ENCODE measurements around the gene DNAI1. TPM values are rescaled to one million over a fixed set of nuclear protein-coding genes. Genes with fewer than 3 reads are reported as not detected.
A peak's percentile ranks its signal among the peaks of the same experiment; 100 is the strongest.
"Not testable (repeated sequence)": the region's sequence is repeated elsewhere in the genome, so short reads cannot be mapped to it uniquely, and the experiment has no call there.

DNAI1 gene
- total RNA-seq = not detected
- long read RNA-seq = 0 reads

GRCh38 chr9:34458013-34458958, at the start of gene DNAI1, which contains the start of gene FAM219A:
TSS of gene DNAI1 (plus strand) at chr9:34458805. CDS start at chr9:34459006, 201 bp downstream.
TSS of gene FAM219A (minus strand) at chr9:34458570. CDS start at chr9:34458263, 307 bp downstream.
- intact Hi-C loops (cut with DNase I) = loop anchor here (1.0 kb wide), 1 partner anchor 42 kb away; no protein-coding TSS in a partner anchor

GRCh38 chr9:34409154-34409553, 49.5 kb upstream of the DNAI1 start:
- DNase-seq (ENCODE audit: missing footprints) (no peak), ATAC-seq (no peak)
- intact Hi-C loops (cut with DNase I) = loop anchor here (10.0 kb wide), 1 partner anchor 186 kb away; no protein-coding TSS in a partner anchor

More at GRCh38 chr9:34458013-34458958, at the start of gene DNAI1, which contains the start of gene FAM219A:
- ATAC-seq = peak; percentile 98
- peak; percentile 99 for DNase-seq (ENCODE audit: missing footprints)

GRCh38 chr9:34412336-34412735, 46.3 kb upstream of the DNAI1 start:
- ATAC-seq = no peak
- intact Hi-C loops (cut with DNase I) = no loop called here
- no peak for DNase-seq (ENCODE audit: missing footprints)

- ATAC-seq = no peak
- no peak for DNase-seq (ENCODE audit: missing footprints)
- intact Hi-C loops (cut with DNase I) = no loop called here
Observed at GRCh38 chr9:34413231-34413852, 45.3 kb upstream of the DNAI1 start.

GRCh38 chr9:34417734-34418133, 40.9 kb upstream of the DNAI1 start:
- DNase-seq (ENCODE audit: missing footprints) (no peak), ATAC-seq (no peak)
- intact Hi-C loops (cut with DNase I) = no loop called here

- DNase-seq (ENCODE audit: missing footprints) = no peak
- intact Hi-C loops (cut with DNase I) = no loop called here
- ATAC-seq = no peak
Observed at GRCh38 chr9:34419716-34420504, 38.7 kb upstream of the DNAI1 start.

GRCh38 chr9:34426347-34427074, 32.1 kb upstream of the DNAI1 start:
- no peak for DNase-seq (ENCODE audit: missing footprints)
- no peak for ATAC-seq
- intact Hi-C loops (cut with DNase I) = no loop called here

GRCh38 chr9:34428325-34428958, 30.2 kb upstream of the DNAI1 start:
- intact Hi-C loops (cut with DNase I) = no loop called here
- DNase-seq (ENCODE audit: missing footprints) (no peak), ATAC-seq (no peak)

GRCh38 chr9:34430843-34431437, 27.7 kb upstream of the DNAI1 start:
- DNase-seq (ENCODE audit: missing footprints) = peak; percentile 86
- ATAC-seq = peak; percentile 93
- intact Hi-C loops (cut with DNase I) = no loop called here

GRCh38 chr9:34431667-34432066, 26.9 kb upstream of the DNAI1 start:
- intact Hi-C loops (cut with DNase I) = no loop called here
- DNase-seq (ENCODE audit: missing footprints) (no peak), ATAC-seq (no peak)

GRCh38 chr9:34437006-34437925, 21.3 kb upstream of the DNAI1 start:
- DNase-seq (ENCODE audit: missing footprints) = no peak
- intact Hi-C loops (cut with DNase I) = loop anchor here (1.0 to 5.0 kb wide), 4 partner anchors 20 to 110 kb away; no protein-coding TSS in a partner anchor
- peak; percentile 73 for ATAC-seq

GRCh38 chr9:34437926-34438307, 20.7 kb upstream of the DNAI1 start:
- ATAC-seq; DNase-seq (ENCODE audit: missing footprints): not testable (repeated sequence)
- intact Hi-C loops (cut with DNase I) = loop anchor here (1.0 to 5.0 kb wide), 4 partner anchors 19 to 109 kb away; no protein-coding TSS in a partner anchor

- intact Hi-C loops (cut with DNase I) = loop anchor here (5.0 kb wide), 2 partner anchors 36 to 109 kb away; no protein-coding TSS in a partner anchor
- DNase-seq (ENCODE audit: missing footprints); ATAC-seq: not testable (repeated sequence)
Observed at GRCh38 chr9:34438465-34438864, 20.1 kb upstream of the DNAI1 start.

- DNase-seq (ENCODE audit: missing footprints) (no peak), ATAC-seq (no peak)
- intact Hi-C loops (cut with DNase I) = no loop called here
Observed at GRCh38 chr9:34440017-34440416, 18.6 kb upstream of the DNAI1 start.

- intact Hi-C loops (cut with DNase I) = no loop called here
- no peak for ATAC-seq
Observed at GRCh38 chr9:34442770-34443169, 15.8 kb upstream of the DNAI1 start.

GRCh38 chr9:34443533-34443932, 15.1 kb upstream of the DNAI1 start:
- ATAC-seq = no peak
- DNase-seq (ENCODE audit: missing footprints) = no peak
- intact Hi-C loops (cut with DNase I) = no loop called here

More at GRCh38 chr9:34442770-34443169, 15.8 kb upstream of the DNAI1 start:
- no peak for DNase-seq (ENCODE audit: missing footprints)

Data from Right ventricle myocardium inferior (tissue), 1 donor.